Activated T-cell treated with anti-CD3 and anti-CD28 coated beads, Interleukin-2, amount 50 U/mL, for 4 hours (primary cell): Measurements from ENCODE around the gene TMEM238L. TPM values are rescaled to one million over a fixed set of nuclear protein-coding genes. Genes with fewer than 3 reads are reported as not detected.

Experiments
- ATAC-seq, 2 donors: fragments of 200-7000 bp; cut with Tn5 transposase; one replicate each; pipeline ENCODE4 v1.10.0; 2021
- DNase-seq: peaks from one replicate; pipeline ENCODE4 v3.0.0-alpha.2; 2020
- H3K27me3 Mint-ChIP-seq: one replicate; pipeline ENCODE4 v1.8.0; 2021; ENCODE audit warnings: low read depth, mixed read lengths
- H3K36me3 Mint-ChIP-seq: one replicate; pipeline ENCODE4 v1.8.0; 2022; ENCODE audit warnings: mixed read lengths; ENCODE audit not compliant: insufficient read depth
- H3K4me1 Mint-ChIP-seq: one replicate; pipeline ENCODE4 v1.8.0; 2021; ENCODE audit warnings: low read depth, mixed read lengths
- H3K4me3 Mint-ChIP-seq: one replicate; pipeline ENCODE4 v1.8.0; 2021; ENCODE audit warnings: mild to moderate bottlenecking, moderate library complexity, mixed read lengths
- H3K9me3 Mint-ChIP-seq: one replicate; pipeline ENCODE4 v1.8.0; 2021; ENCODE audit warnings: mixed read lengths
- total RNA-seq, 3 donors: library from RNA; stranded (reverse); gene quantifications; one replicate each; pipeline ENCODE4 v1.2.1, GENCODE V29; 2021

Gene TMEM238L
- total RNA-seq, 3 donors from 2014 or later = not detected

DNA sequence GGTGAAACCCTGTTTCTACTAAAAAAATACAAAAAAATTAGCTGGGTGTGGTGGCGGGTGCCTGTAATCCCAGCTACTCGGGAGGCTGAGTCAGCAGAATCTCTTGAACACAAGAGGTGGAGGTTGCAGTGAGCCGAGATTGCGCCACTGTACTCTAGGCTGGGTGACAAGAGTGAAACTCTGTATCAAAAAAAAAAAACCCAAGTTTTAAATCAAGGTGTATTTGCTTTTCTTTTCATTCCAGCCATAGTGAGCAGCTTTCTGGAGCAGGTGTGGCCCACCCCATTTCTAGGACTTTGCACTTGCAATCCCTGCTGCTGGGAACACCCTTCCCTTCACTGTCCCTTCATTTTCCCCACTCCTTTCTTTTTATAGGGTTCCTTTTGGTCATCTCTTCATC is 28.8 kb downstream of the TMEM238L start:
- ATAC-seq (no peak), DNase-seq (no peak)
- no peaks in the 10 kb centered on the region for H3K27me3 Mint-ChIP-seq
- no peaks in the 10 kb centered on the region for H3K4me1 Mint-ChIP-seq
- peaks cover 9% of the 10 kb centered on the region for H3K9me3 Mint-ChIP-seq
- H3K4me3 Mint-ChIP-seq = no peak overlapping the region
- H3K36me3 Mint-ChIP-seq = peaks cover 2% of the 10 kb centered on the region

DNA sequence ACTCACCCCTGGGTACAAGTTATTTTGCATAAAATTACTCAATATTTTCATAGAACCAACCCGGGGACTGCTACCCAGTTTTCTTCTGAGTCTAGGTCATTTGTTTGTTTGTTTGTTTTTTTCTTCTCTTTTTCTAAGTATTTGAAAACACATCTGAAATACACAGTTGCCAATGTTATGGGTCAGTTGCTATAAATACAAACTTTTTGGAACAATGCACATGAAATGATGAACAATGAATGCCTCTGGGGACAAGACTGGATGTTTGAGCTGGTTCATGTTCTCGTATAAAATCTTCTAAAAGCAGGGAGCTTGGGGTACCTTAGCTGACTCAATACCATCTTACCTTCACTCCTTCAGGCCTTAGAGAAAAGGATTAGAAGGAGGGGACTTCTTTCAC is 30.5 kb downstream of the TMEM238L start:
- Mint-ChIP-seq H3K4me1 (no peaks in the 10 kb centered on the region), H3K36me3 (peaks cover 2% of the 10 kb centered on the region), H3K27me3 (no peaks in the 10 kb centered on the region), H3K4me3 (no peak overlapping the region), H3K9me3 (peaks cover 9% of the 10 kb centered on the region)
- no peak for ATAC-seq
- no peak for DNase-seq

DNA sequence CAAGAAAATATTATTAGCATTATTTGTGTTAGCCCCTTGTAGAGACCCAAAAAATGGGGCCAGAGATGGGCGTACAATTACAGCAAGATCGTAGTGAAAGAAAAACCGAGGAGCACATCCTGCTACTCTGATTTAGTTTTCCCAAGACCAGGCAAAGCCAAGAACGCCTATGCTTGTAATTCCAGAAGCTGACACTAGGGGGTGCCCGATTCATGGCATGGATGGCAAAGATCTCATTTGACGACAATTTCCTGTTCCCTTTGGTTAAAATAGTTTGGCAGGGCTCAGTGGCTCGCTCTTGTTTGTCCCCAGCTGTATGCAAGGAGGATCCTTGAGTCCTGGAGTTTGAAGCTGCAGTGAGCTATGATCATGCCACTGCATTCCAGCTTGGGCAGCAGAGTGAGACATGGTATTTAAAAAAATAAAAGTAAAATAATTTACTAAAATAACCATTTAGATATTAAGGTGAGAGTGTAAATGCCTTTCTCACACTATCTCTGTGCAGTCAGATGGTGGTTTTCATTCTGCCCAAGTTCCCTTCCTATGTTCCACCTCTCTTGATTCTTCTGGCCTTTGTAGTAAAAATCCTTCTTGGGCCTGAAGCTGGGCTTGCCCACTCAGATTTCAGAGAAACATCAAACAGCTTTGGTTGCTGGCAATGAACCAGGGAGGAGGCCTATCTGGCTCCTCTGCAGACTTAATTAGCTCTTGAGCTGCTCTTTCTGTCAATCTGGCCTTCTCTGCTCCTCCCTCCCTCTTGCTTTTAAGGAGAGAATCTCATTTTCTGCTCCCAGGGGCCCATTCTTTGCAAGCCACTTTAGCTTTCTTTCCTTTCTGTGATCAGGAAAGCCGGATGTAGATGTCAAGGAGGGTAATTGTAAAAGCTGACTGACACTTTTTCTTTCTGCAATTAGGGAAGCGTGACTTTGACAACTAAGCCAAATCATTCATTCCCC is 31.2 kb downstream of the TMEM238L start:
- H3K9me3 Mint-ChIP-seq = peaks cover 9% of the 10 kb centered on the region
- ATAC-seq = no peak
- no peaks in the 10 kb centered on the region for H3K4me1 Mint-ChIP-seq
- peaks cover 2% of the 10 kb centered on the region for H3K36me3 Mint-ChIP-seq
- no peak overlapping the region for H3K4me3 Mint-ChIP-seq
- H3K27me3 Mint-ChIP-seq = no peaks in the 10 kb centered on the region
- peak; percentile 15 for DNase-seq

DNA sequence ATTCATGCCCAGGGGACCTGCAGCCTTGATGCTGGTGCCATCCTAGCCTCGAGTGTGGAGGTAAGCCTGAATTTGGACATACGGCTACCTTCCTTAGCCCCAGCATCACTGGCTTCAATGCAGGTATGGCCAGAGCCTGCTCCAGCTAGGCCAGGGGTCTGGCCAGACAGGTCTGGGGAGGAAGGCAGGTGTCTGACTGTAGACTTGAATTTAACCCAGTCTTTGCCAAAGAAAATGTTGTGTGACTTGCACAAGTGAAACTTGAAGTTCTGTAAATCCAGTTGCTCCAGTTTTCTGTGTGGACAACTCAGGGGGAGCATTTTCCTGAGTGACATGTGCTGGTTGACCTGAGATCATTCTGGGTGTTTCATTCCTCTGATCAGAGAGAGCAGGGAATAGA is 32.8 kb downstream of the TMEM238L start:
- Mint-ChIP-seq H3K4me1 (no peaks in the 10 kb centered on the region), H3K27me3 (no peaks in the 10 kb centered on the region), H3K9me3 (peaks cover 14% of the 10 kb centered on the region), H3K36me3 (peaks cover 2% of the 10 kb centered on the region), H3K4me3 (no peak overlapping the region)
- DNase-seq (no peak), ATAC-seq (no peak)

DNA sequence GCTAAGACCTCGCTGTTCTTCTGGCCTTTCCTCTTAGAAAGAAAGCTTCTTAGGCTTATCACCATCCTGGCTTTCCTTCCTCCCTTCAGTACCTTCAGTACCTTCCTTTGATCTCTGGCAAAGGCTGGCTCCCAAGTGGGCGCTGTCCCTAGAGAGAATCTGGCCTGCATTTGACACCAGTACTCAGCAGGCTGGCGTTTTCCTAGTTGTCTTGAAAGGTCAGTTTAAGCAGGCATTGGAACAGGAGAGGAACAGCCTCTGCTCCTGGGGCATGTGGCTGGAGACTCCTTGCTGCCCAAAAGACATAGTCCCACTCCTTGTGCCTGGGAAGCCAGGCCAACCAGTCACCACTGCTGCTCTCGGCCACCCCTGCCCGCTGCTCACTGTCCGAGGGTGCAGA is 34.1 kb downstream of the TMEM238L start:
- DNase-seq = no peak
- Mint-ChIP-seq H3K27me3 (no peaks in the 10 kb centered on the region), H3K9me3 (peaks cover 16% of the 10 kb centered on the region), H3K4me3 (no peak overlapping the region), H3K4me1 (no peaks in the 10 kb centered on the region), H3K36me3 (peaks cover 2% of the 10 kb centered on the region)
- ATAC-seq = no peak

DNA sequence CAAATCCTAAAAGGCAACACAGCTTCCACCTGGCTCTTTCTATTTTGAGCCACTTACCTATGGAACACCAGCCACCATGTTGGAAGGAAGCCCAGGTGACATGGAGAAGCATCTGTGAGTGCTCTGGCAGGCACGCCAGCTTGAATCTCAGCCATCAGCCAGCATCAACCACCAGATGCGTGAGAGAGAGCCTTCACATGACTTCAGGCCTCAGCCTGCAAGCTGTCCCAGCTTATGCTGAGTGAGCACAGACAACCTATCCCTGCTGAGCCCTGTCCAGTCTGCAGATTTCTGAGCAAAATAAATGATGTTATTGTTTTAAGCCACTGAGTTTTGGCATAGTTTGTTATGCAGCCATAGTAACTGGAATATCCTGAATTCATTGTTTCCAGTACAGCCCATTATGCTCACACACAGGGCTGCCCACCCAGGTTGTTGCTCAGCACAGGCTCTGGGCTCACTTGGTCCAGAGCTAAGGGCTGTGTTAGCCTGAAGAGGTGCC is 35.1 kb downstream of the TMEM238L start:
- ATAC-seq (no peak), DNase-seq (no peak)
- Mint-ChIP-seq H3K4me3 (no peak overlapping the region), H3K27me3 (no peaks in the 10 kb centered on the region), H3K36me3 (peaks cover 2% of the 10 kb centered on the region), H3K4me1 (no peaks in the 10 kb centered on the region), H3K9me3 (peaks cover 16% of the 10 kb centered on the region)

DNA sequence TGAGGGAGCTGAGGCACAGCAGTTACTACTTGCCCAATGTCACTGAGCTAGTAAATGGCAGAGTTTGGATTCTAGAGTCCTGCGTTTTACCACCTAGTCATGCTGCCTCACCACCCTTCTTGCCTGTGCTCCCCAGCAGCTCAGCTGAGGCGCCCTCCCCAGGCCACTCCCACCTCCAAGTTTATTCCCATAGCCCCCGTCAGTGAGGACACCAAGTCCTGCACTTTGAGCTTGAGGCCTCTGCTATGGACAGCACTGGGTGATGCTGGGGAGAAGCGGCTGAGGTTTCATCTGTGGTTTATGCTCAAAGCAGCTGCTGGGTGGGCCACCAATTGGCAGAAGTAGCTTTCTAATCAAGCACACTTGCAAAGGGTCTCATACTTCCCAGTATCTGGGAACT is 36.7 kb downstream of the TMEM238L start:
- H3K4me3 Mint-ChIP-seq = no peak overlapping the region
- DNase-seq = no peak
- H3K36me3 Mint-ChIP-seq = peaks cover 2% of the 10 kb centered on the region
- no peak for ATAC-seq
- H3K27me3 Mint-ChIP-seq = no peaks in the 10 kb centered on the region
- H3K9me3 Mint-ChIP-seq = peaks cover 13% of the 10 kb centered on the region
- no peaks in the 10 kb centered on the region for H3K4me1 Mint-ChIP-seq

DNA sequence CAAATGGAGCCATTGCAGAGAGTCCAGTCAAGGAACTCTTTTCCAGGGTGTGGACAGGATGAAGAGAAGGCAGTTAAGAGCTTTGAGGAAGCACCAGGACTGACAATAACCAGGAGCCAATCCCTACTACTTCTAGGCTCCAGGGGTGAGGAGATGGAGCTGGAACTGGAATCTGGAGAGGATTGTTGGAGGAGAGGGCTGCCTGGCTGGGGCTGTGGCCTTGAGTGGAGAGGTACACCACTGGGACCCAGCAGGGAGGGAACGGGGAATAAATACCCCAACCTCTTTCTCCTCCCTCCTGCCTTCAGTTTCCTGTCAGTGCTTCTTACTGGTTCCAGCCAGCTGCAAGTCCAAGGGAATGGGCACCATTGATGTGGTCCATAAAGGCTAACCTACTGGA is 41.9 kb downstream of the TMEM238L start:
- no peak overlapping the region for H3K4me3 Mint-ChIP-seq

DNA sequence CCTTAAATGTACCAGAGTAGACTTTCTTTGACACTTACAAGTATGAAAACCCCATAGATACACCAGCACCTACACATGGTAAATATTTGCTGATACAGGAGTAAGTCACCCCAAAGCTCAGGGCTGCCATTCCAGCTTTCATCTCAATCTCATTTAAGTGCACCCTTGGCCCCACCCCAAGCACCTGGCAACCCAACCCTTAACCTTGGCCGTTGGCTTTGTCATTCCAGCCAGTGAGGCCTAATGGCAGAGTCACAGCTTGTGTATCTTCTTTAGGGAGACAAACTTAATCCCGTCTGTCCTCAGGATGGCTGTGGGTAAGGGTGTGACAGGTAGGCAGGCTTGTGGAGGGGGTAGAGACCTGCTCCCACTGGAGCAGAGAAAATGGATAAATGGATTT is 42.6 kb downstream of the TMEM238L start:
- ATAC-seq = no peak
- Mint-ChIP-seq H3K4me1 (no peaks in the 10 kb centered on the region), H3K27me3 (no peaks in the 10 kb centered on the region), H3K9me3 (peaks cover 3% of the 10 kb centered on the region), H3K4me3 (no peak overlapping the region), H3K36me3 (no peaks in the 10 kb centered on the region)
- DNase-seq = no peak

More for the DNA sequence above, 41.9 kb downstream of the TMEM238L start:
- Mint-ChIP-seq H3K27me3 (no peaks in the 10 kb centered on the region), H3K36me3 (no peaks in the 10 kb centered on the region), H3K9me3 (peaks cover 8% of the 10 kb centered on the region), H3K4me1 (no peaks in the 10 kb centered on the region)
- no peak for ATAC-seq
- no peak for DNase-seq

DNA sequence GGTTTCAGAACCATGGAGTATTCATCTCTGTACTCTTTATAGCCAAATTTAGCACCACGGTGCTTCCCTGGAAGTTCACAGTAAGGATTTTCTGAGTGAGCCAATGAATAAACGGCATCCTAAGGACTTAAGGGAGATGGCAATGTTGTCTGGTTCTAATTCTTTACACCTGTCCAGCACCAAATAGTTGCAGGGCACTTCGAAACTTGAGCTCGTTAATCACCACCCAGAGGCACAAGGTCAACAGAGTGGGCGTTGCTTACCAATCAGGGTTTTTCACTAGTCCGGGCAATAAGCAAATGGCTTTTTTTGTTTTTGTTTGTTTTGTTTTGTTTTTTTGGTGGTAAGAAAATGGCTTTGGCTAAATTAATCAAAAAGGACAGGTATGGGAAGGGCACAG is 45.8 kb downstream of the TMEM238L start:
- no peaks in the 10 kb centered on the region for H3K9me3 Mint-ChIP-seq
- H3K27me3 Mint-ChIP-seq = no peaks in the 10 kb centered on the region
- H3K36me3 Mint-ChIP-seq = no peaks in the 10 kb centered on the region
- no peaks in the 10 kb centered on the region for H3K4me1 Mint-ChIP-seq
- DNase-seq = no peak
- no peak overlapping the region for H3K4me3 Mint-ChIP-seq
- ATAC-seq = no peak

DNA sequence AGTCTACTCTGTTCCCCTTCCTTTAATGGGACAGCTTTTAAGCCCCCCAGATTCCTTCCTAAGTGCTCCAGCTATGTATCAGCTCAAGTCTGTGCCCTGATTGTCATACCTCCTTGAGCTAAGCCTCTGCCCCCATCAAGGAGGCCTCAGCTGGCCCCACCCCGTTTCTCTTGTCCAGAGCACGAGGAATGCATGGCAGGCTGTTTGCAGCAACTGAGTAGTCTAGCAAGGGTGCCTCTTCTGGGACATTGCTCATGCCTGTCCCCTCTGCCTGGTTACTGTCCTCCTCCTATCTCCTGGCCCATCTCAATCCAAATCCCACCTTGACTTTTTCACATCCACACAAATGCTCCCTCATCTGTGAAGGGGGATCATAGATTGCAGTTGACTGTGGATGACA is 46.3 kb downstream of the TMEM238L start:
- Mint-ChIP-seq H3K9me3 (no peaks in the 10 kb centered on the region), H3K27me3 (no peaks in the 10 kb centered on the region), H3K4me1 (no peaks in the 10 kb centered on the region), H3K36me3 (no peaks in the 10 kb centered on the region), H3K4me3 (no peak overlapping the region)
- ATAC-seq (no peak), DNase-seq (no peak)

DNA sequence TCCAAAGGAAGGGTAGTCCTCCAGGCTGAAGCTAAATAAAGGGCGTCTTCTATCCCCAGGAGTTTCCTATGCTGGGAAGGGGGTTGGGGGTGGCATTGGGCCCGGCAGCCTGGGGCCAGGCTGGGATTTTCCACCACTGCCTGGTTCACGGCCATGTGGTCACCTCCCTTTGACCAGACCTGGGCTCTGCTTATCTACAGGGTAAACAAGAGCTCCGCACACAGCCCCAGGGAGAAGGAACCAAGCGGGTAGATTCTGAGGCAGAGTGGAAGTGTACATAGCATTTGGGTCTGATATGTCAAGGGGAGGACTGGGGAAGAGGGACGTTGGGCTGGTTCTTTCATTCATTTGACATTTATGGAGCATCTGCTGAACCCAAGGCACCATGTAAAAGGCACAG is 46.8 kb downstream of the TMEM238L start:
- H3K4me3 Mint-ChIP-seq = no peak overlapping the region
- H3K36me3 Mint-ChIP-seq = no peaks in the 10 kb centered on the region
- no peak for DNase-seq

DNA sequence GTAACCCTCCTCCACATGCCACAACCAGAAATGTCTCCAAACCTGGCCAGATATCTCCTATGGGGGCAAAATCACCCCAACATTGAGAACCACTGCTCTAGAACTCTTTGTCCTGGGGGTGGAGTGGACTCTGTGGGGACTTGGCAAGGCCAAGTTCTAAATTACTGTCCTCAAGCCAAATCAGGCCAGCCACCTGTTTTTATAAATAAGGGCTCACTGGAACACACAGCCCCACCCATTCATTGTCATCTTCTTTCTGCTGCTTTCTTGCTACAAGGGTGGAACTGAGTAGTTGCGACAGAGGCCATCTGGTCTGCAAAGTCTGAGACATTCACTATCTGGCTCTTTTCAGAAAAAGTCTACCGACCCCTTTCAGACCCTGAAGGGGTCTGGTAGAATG is 47.3 kb downstream of the TMEM238L start:
- ATAC-seq (no peak), DNase-seq (no peak)
- H3K4me3 Mint-ChIP-seq = no peak overlapping the region
- H3K27me3 Mint-ChIP-seq = no peaks in the 10 kb centered on the region
- H3K4me1 Mint-ChIP-seq = no peaks in the 10 kb centered on the region
- H3K36me3 Mint-ChIP-seq = no peaks in the 10 kb centered on the region
- H3K9me3 Mint-ChIP-seq = no peaks in the 10 kb centered on the region

More for the DNA sequence above, 46.8 kb downstream of the TMEM238L start:
- ATAC-seq = no peak
- Mint-ChIP-seq H3K27me3 (no peaks in the 10 kb centered on the region), H3K4me1 (no peaks in the 10 kb centered on the region), H3K9me3 (no peaks in the 10 kb centered on the region)

DNA sequence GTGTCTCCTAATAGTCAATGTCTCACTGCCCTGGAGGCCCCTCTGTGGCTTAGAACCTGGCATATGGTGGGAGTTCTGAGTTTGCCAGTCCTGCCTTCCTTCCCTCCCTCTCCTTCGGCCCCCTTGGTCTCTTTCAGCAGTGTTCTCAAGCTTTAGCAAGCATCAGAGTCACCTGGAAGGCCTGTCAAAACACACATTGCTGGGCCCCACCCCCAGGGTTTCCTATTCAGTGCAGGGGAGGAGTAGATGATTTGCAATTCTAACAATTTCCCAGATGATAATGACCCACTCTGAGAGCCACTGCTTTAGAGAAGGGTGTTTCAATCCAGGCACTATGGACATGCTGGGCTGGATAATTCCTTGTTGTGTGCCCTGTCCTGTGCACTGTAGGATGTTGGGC is 47.7 kb downstream of the TMEM238L start:
- H3K9me3 Mint-ChIP-seq = no peaks in the 10 kb centered on the region
- no peaks in the 10 kb centered on the region for H3K36me3 Mint-ChIP-seq
- no peak for ATAC-seq
- no peaks in the 10 kb centered on the region for H3K27me3 Mint-ChIP-seq
- DNase-seq = no peak
- H3K4me3 Mint-ChIP-seq = no peak overlapping the region
- H3K4me1 Mint-ChIP-seq = no peaks in the 10 kb centered on the region

DNA sequence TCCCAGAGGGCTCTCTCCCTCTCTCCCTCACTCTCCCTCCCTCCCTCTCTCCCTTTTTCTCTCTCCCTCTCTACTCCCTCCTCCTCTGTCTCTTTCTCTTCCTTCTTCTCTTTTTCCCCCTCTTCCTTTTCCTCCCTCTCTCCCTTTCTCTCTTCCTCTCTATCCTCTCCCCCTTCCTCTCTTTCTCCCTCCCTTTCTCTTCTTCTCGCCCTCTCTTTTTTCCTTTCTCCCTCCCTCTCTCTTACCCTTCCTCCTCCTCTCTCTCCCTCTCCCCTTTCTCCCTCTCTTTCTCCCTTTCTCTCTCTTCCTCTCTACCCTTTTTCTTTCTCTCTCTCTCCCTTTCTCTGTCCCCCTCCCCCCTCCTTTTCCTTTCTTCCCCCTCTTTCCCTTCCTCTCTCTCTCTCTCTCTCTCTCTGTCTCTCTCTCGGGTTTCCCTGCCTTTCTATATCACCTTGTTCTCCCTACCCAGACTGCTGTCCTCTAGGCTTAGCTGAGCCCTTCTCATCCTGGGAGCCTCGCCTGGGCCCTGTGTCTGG is 48.2 kb downstream of the TMEM238L start:
- no peaks in the 10 kb centered on the region for H3K36me3 Mint-ChIP-seq

More for the DNA sequence above, 48.2 kb downstream of the TMEM238L start:
- H3K4me1 Mint-ChIP-seq = no peaks in the 10 kb centered on the region
- H3K27me3 Mint-ChIP-seq = no peaks in the 10 kb centered on the region
- DNase-seq (no peak), ATAC-seq (no peak)
- no peaks in the 10 kb centered on the region for H3K9me3 Mint-ChIP-seq
- H3K4me3 Mint-ChIP-seq = no peak overlapping the region
